Activated CD4-positive, alpha-beta T cell treated with anti-CD3 and anti-CD28 coated beads, Interleukin-2, amount 50 U/mL, for 24 hours (primary cell): ENCODE data around the gene NOTCH3.
A peak's percentile ranks its signal among the peaks of the same experiment; 100 is the strongest.

ENCODE experiments used
- DNase-seq, 2 donors: peaks; one replicate each; pipeline ENCODE4 v3.0.0-alpha.2; 2020; ENCODE audit warnings: low read depth in 1 of 2, low spot score in 1 of 2

NOTCH3 gene

GRCh38 chr19:15125232-15126067 lies 75.3 kb downstream of the NOTCH3 start:
- DNase-seq: peak; percentile 96 to 97

GRCh38 chr19:15124572-15125231 lies 76.1 kb downstream of the NOTCH3 start:
- no peak for DNase-seq

DNA sequence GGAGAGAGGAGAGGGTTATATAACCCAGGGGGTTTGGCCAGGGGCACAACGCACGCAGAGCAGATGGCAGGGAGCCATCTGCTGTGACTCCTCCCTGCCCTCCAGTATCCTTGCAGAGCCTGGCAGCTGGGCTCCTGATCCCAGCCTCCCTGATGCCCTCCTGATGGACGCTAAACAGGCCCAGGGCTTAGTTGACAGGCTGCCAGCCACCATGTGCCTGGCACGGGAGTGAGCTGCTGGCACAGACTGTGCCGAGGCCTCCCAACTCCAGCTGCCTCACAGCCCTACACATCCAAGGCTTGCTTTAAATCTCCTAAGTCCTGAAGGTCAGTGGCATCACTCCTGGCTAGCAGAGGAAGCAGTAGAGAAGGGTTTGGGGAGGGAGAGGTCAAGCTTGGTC lies 76.9 kb downstream of the NOTCH3 start:
- DNase-seq: no peak

DNA sequence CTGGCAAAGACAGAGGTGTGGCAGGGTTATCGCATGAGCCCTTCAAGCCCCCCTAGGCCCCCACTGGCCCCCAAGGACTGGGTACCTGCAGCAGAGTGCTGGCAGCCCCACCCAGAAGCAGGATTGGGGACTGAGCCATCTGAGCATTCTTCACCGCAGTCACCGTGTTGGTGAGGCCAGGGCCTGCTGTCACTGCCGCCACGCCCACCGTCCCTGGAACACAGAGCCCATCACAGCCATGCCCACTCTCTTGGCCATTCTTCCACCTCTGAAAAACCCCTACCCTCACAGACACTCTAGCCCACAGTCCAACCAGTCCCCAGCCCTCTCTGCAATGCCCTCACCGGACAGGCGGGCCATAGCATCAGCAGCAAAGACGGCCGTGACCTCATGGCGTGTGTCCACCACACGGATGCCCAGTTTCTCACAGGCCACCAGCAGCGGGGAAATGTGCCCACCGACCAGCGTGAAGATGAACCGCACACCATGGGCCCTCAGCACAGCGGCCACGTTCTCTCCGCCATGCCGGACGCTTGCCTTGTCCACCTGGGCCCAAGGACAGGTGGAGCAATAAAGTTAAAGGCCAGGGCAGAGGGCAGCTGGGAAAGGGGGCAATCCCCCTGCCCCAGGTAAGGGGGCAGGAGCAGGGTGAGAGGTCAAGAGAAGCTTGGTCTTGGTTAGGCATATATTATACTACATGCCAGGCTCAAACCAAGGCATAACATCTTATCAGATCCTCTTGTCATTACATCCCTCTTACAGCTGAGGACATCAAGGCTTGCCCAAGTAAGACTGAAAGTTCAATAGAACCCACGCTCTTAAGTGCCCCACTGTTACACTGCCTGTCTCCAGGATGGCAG lies 77.5 kb downstream of the NOTCH3 start:
- DNase-seq: no peak

GRCh38 chr19:15122331-15123030 lies 78.3 kb downstream of the NOTCH3 start:
- DNase-seq: no peak

- no peak for DNase-seq
These were observed 80.4 kb downstream of the NOTCH3 start for GRCh38 chr19:15120135-15121026.

DNA sequence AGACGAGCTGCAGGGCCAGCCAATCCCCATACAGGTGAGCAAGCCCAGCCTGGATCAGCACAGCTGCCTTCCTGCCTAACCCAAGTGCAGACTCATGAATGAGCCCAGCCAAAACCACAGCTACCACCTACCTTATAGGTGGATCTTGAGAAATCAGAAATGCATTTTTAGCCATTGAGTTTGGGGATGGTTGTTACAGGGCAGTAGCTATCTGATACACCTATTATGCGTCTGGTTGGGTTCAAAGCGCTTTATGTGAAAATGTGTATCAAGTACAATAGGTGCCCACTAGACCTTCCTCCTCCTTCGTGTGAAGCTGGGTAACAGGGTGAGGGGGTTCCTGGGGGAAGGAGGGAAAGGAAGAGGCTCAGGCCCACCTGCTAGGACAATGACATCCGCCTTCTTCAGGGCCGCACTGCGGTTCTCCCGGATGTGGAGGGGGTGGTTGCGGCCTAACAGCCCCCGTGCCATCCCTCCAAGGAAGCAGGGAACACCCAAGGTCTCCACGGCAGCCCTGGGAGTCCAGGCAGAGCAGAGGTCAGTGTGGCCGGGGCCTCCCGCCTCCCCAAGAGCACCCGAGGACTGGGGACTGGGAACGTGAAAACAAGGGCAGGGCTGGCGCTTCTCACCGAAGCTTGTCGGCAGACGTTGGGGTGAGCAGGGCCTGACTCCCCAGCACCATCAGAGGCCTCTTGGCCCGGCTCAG lies 81.9 kb downstream of the NOTCH3 start:
- DNase-seq: no peak

DNA sequence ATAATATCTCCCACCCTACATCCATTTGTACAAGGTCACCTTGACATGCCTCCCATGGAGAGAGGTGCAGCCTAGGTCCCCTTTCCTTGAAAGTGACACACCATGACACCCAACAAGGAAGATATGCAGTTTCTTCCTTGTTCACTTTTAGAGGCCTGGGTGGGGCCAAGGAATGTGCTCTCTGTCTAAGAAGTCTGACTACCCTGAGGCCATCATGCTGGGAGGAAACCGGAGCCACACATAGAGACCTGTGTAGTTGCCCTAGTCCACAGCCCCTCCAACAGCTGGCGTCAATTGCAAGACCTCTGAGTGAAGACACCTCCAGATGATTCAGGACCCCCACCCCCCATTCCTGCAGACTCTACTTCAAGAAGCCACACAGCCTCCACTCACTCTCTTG lies 82.5 kb downstream of the NOTCH3 start:
- DNase-seq: no peak

DNA sequence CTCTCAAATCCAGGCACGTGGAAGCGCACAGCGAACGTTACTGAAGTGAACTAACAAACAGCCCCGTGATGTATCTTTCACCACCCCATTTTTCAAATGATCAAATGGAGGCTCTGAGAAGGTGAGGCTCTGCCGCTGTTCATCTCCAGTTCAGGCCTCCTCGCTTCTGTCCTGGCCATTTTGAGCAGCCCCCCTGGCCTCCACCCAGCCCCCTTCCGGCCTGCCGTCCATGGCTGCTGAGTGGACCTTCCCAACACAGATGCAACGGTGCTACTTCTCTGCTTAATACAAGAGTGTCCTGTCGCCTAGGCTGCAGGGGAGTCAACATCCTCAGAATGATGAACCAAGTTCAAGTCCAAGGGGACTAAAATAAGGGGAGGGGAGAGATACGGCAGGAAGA lies 83.9 kb downstream of the NOTCH3 start:
- no peak for DNase-seq

DNA sequence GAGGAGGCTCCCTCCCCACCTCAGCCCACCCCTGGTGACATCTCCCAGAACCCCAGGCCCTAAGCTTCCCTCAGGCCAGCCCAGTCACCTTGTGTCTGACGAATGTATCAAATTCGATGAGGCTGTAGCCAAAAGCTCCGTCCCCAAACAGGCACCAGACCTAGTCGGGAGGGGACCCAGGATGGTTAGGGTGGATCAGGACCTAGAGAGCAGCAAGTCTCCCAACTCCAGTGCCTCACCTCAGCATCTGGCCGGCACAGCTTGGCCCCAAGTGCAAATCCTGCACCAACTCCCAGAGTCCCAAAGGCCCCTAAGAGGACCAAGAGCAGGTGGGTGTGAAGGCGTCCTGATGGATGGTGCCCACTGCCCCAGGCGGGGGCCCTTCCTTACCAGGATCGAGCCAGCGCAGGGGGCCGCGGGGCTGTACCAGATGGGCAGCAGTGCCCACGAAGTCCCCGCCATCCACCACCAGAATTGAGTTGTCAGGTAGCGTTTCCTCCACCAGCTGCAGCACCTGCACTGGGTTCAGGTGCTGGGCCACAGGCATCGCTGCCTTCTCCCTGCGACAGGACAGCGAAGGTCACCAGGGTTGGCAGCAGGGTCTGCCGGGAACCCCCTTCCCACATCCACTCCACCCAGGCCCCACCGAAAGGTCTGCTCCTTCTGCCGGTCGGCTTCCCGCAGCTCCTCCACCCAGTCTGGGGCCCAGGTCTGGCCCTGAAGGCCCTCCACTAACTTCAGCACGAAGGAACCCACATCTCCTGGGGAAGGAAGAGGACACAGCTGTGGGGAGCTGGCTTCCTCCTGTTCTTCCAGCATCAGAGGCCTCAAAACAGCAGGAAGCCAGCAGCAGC lies 84.8 kb downstream of the NOTCH3 start:
- no peak for DNase-seq

DNA sequence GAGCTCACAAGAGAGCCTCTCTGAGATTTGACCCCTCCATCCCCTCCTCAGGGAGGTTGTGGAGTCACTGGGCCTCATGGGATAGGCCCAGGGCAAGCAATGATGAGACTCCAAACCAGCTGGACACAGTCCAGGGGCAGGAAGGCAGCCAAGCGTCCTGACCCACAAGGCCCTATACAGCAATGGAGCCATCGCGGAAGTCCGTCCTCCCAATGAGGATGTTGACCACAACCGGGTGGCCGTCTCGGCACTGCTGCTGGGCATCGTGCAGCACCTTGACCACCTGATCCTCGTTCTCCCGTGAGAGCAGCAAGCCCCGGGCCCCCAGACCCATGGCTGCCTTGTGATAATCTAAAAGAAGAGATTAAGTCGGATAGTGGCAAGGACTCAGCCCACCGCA lies 85.7 kb downstream of the NOTCH3 start:
- DNase-seq: no peak

DNA sequence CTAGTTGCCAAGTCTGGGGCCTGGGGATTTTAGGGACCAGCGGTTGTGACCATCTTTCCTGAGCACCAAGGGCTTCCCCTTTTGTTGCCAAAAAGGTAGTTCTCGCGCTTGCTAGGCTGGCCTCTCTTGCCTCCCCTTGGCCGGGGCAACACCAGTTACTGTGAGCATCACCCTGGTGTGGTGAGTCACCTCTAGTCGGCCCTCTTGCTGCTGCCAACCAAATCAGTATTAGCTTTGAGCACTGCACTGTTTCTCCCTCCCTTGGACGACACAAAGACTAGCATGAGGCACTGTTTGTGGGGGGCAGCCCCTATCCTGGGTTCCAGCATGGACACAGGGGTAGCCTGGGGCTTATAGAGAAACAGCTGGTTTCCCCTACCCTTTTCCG lies 86.6 kb downstream of the NOTCH3 start:
- no peak for DNase-seq

GRCh38 chr19:15113245-15114152 lies 87.3 kb downstream of the NOTCH3 start:
- no peak for DNase-seq

GRCh38 chr19:15112385-15112784 lies 88.4 kb downstream of the NOTCH3 start:
- DNase-seq: no peak

DNA sequence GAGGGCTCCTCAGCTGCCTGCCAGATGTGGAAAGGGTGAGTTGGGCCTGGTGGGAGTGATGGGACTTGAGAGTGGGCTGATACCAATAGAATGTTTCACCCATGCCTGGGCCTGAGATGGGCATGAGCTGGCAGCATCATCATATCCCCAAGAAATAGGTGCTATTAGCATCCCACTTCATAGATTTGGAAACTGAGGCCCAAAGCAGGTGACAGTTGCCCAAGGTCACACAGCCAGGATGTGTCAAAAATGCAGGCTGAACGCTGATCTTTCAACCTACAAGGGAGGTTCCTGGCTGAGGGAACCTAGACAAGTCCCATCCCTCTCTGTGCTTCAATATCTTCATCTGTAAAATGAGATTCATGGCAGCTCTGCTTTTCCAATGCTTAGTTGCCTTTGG lies 89.0 kb downstream of the NOTCH3 start:
- DNase-seq: no peak

DNA sequence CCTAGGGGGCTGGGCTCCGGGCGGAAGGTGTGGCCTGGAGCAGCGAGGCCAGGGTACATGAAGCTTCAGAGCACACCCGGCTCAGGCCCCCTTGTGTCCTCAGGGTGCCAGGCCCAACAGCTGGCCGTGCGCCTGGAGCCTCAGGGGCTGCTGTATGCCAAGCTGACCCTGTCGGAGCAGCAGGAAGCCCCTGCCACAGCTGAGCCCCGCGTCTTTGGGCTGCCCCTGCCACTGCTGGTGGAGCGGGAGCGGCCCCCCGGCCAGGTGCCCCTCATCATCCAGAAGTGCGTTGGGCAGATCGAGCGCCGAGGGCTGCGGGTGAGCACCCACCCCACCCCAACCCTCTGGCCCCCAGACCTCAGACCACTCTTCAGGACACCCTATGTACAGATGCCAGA lies 90.4 kb downstream of the NOTCH3 start:
- no peak for DNase-seq

DNA sequence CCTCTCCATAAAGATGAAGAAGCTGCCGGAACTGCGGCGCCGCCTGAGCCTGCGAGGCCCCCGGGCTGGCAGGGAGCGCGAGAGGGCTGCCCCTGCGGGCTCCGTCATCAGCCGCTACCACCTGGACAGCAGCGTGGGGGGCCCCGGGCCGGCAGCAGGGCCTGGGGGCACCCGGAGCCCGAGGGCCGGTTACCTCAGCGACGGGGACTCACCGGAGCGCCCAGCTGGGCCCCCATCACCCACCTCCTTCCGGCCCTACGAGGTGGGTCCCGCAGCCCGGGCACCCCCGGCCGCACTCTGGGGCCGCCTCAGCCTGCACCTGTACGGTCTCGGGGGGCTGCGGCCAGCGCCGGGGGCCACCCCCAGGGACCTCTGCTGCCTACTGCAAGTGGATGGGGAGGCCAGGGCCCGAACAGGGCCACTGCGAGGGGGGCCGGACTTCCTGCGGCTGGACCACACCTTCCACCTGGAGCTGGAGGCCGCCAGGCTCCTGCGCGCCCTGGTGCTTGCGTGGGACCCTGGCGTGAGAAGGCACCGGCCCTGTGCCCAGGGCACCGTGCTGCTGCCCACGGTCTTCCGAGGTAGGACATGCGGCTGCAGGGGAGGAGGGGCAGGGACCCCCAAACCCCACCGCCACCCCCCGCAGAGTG lies 90.9 kb downstream of the NOTCH3 start:
- DNase-seq: no peak
